GM12891 (cell line): ENCODE data around the gene UBASH3A.

Source experiments
- PAX5 ChIP-seq: IDR thresholded peaks from 2 replicates; pipeline ENCODE4 v1.6.1; 2011; ENCODE audit warnings: low read length, moderate library complexity, mild to moderate bottlenecking; ENCODE audit not compliant: insufficient read depth, severe bottlenecking
- POLR2A ChIP-seq: IDR thresholded peaks from 2 replicates; pipeline ENCODE4 v1.6.1; 2011; ENCODE audit warnings: low read depth, low read length, control low read depth
- POLR2AphosphoS5 ChIP-seq: IDR thresholded peaks from 2 replicates; pipeline ENCODE4 v1.6.1; 2011; ENCODE audit warnings: low read depth, low read length, control low read depth
- TAF1 ChIP-seq: IDR thresholded peaks from 2 replicates; pipeline ENCODE4 v1.6.1; 2011; ENCODE audit warnings: low read depth, low read length, control low read depth

- TF ChIP-seq POLR2A: no peak
- TF ChIP-seq POLR2AphosphoS5: no peak
- TF ChIP-seq TAF1: no peak
- TF ChIP-seq PAX5: no peak
These were observed 3.2 kb upstream of the UBASH3A start for GRCh38 chr21:42400525-42400924.
